Loucy (cell line): ENCODE measurements around the gene SLC7A9.

Experiments used
- H2AFZ ChIP-seq: fragments of 200-600 bp; sonication (generic); 2 replicates; pipeline ENCODE4 v1.6.0; 2016; ENCODE audit warnings: antibody characterized with exemption, mild to moderate bottlenecking, low read length, moderate library complexity
- H3F3A ChIP-seq: fragments of 200-600 bp; 2 replicates; pipeline ENCODE4 v1.6.0; 2016; ENCODE audit warnings: antibody characterized with exemption, low read depth, mild to moderate bottlenecking
- H3K27me3 ChIP-seq: fragments of 200-600 bp; sonication (generic); 2 replicates; pipeline ENCODE4 v1.6.1; 2014; ENCODE audit warnings: low read length, mild to moderate bottlenecking; ENCODE audit not compliant: insufficient read depth, poor library complexity, severe bottlenecking
- H3K36me3 ChIP-seq: fragments of 200-600 bp; sonication (generic); 2 replicates; pipeline ENCODE4 v1.6.1; 2016; ENCODE audit warnings: low read length; ENCODE audit not compliant: insufficient read depth
- H3K4me1 ChIP-seq: fragments of 200-600 bp; sonication (generic); 2 replicates; pipeline ENCODE4 v1.5.1; 2014; ENCODE audit warnings: low read length, mild to moderate bottlenecking; ENCODE audit not compliant: insufficient read depth, poor library complexity, severe bottlenecking
- H3K4me2 ChIP-seq: fragments of 200-600 bp; sonication (generic); 2 replicates; pipeline ENCODE4 v1.6.0; 2014; ENCODE audit warnings: antibody characterized with exemption, low read length, low read depth, mild to moderate bottlenecking; ENCODE audit not compliant: poor library complexity, severe bottlenecking
- H3K4me3 ChIP-seq: fragments of 200-600 bp; sonication (generic); 2 replicates; pipeline ENCODE4 v1.5.1; 2014; ENCODE audit warnings: low read length, mild to moderate bottlenecking, mixed read lengths; ENCODE audit not compliant: poor library complexity, severe bottlenecking
- H3K79me2 ChIP-seq: fragments of 200-600 bp; sonication (generic); 2 replicates; pipeline ENCODE4 v1.6.1; 2014; ENCODE audit warnings: low read length; ENCODE audit not compliant: insufficient read depth
- H3K9ac ChIP-seq: fragments of 200-600 bp; sonication (generic); 2 replicates; pipeline ENCODE4 v1.6.0; 2014; ENCODE audit warnings: mild to moderate bottlenecking, low read depth, low read length, moderate library complexity; ENCODE audit not compliant: poor library complexity, severe bottlenecking
- H3K9me2 ChIP-seq: fragments of 200-600 bp; sonication (generic); replicated peaks from 2 replicates; pipeline ENCODE4 v1.6.1; 2016; ENCODE audit warnings: low read depth, low read length, mixed read lengths
- H3K9me3 ChIP-seq: fragments of 200-600 bp; sonication (generic); 2 replicates; pipeline ENCODE4 v1.6.1; 2014; ENCODE audit warnings: mild to moderate bottlenecking, antibody characterized with exemption, low read length, low read depth; ENCODE audit not compliant: insufficient read depth
- H4K20me1 ChIP-seq: fragments of 200-600 bp; sonication (generic); 2 replicates; pipeline ENCODE4 v1.6.0; 2014; ENCODE audit warnings: antibody characterized with exemption, low read length, mild to moderate bottlenecking; ENCODE audit not compliant: insufficient read depth, poor library complexity, severe bottlenecking
- CTCF ChIP-seq: fragments of 200-600 bp; sonication (generic); conservative IDR thresholded peaks from 2 replicates; pipeline ENCODE4 v1.5.1; 2014; ENCODE audit warnings: mild to moderate bottlenecking, antibody characterized with exemption, low read length
- EZH2phosphoT487 ChIP-seq: fragments of 200-600 bp; IDR thresholded peaks from 2 replicates; pipeline ENCODE4 v1.6.1; 2018; ENCODE audit warnings: antibody characterized with exemption, mild to moderate bottlenecking, moderate library complexity, borderline replicate concordance

SLC7A9 gene

GRCh38 chr19:32877977-32878745 lies 8.6 kb upstream of the SLC7A9 start:
- no peaks in the 10 kb centered on the region for H3K9me2 ChIP-seq
- H2AFZ ChIP-seq: no peak overlapping the region
- H3K4me3 ChIP-seq: no peak overlapping the region
- no peaks in the 10 kb centered on the region for H3K4me1 ChIP-seq
- no peaks in the 10 kb centered on the region for H4K20me1 ChIP-seq
- H3K27me3 ChIP-seq: no peaks in the 10 kb centered on the region
- no peak overlapping the region for H3K9ac ChIP-seq
- H3K79me2 ChIP-seq: no peaks in the 10 kb centered on the region
- no peak overlapping the region for H3K4me2 ChIP-seq
- no peak for TF ChIP-seq EZH2phosphoT487
- no peak for TF ChIP-seq CTCF
- H3F3A ChIP-seq: no peaks in the 10 kb centered on the region
- no peaks in the 10 kb centered on the region for H3K36me3 ChIP-seq
- no peaks in the 10 kb centered on the region for H3K9me3 ChIP-seq

GRCh38 chr19:32877323-32877912 lies 7.9 kb upstream of the SLC7A9 start:
- no peaks in the 10 kb centered on the region for H4K20me1 ChIP-seq
- no peaks in the 10 kb centered on the region for H3K9me2 ChIP-seq
- H2AFZ ChIP-seq: no peak overlapping the region
- H3F3A ChIP-seq: no peaks in the 10 kb centered on the region
- TF ChIP-seq EZH2phosphoT487: no peak
- no peak for TF ChIP-seq CTCF
- H3K79me2 ChIP-seq: no peaks in the 10 kb centered on the region
- no peak overlapping the region for H3K4me3 ChIP-seq
- H3K4me2 ChIP-seq: no peak overlapping the region
- no peaks in the 10 kb centered on the region for H3K36me3 ChIP-seq
- H3K27me3 ChIP-seq: no peaks in the 10 kb centered on the region
- H3K9ac ChIP-seq: no peak overlapping the region
- H3K4me1 ChIP-seq: no peaks in the 10 kb centered on the region
- no peaks in the 10 kb centered on the region for H3K9me3 ChIP-seq

GRCh38 chr19:32876919-32877285 lies 7.3 kb upstream of the SLC7A9 start:
- Histone ChIP-seq H3K4me3 (no peak overlapping the region), H3K9me3 (no peaks in the 10 kb centered on the region), H3K36me3 (no peaks in the 10 kb centered on the region), H3K4me1 (no peaks in the 10 kb centered on the region), H3F3A (no peaks in the 10 kb centered on the region), H3K9ac (no peak overlapping the region), H3K4me2 (no peak overlapping the region), H4K20me1 (no peaks in the 10 kb centered on the region), H3K79me2 (no peaks in the 10 kb centered on the region), H3K27me3 (no peaks in the 10 kb centered on the region), H3K9me2 (no peaks in the 10 kb centered on the region), H2AFZ (no peak overlapping the region)
- TF ChIP-seq EZH2phosphoT487 (no peak), CTCF (no peak)
